GM21526 (cell line): Measurements from ENCODE around the gene SUFU.

Experiments
- ATAC-seq: cut with Tn5 transposase; IDR thresholded peaks from one replicate; pipeline ENCODE4 v1.9.1; 2021; ENCODE audit warnings: moderate library complexity; ENCODE audit not compliant: unreplicated experiment, low FRiP score

Gene SUFU

GRCh38 chr10:102647443-102648268 lies 143.9 kb downstream of the SUFU start:
- no peak for ATAC-seq

- no peak for ATAC-seq
Measured at GRCh38 chr10:102648269-102648888, 144.6 kb downstream of the SUFU start.

GRCh38 chr10:102648889-102649796 lies 145.4 kb downstream of the SUFU start:
- no peak for ATAC-seq

GRCh38 chr10:102649797-102650654 lies 146.3 kb downstream of the SUFU start:
- ATAC-seq: no peak

- ATAC-seq: no peak
Measured at GRCh38 chr10:102650655-102651454, 147.1 kb downstream of the SUFU start.

- no peak for ATAC-seq
Measured at GRCh38 chr10:102651455-102652169, 147.8 kb downstream of the SUFU start.

- ATAC-seq: no peak
Measured at GRCh38 chr10:102652170-102652916, 148.6 kb downstream of the SUFU start.

- ATAC-seq: no peak
Measured at GRCh38 chr10:102653060-102653459, 149.3 kb downstream of the SUFU start.

GRCh38 chr10:102654566-102654965 lies 150.8 kb downstream of the SUFU start:
- ATAC-seq: no peak

- no peak for ATAC-seq
Measured at GRCh38 chr10:102654969-102655368, 151.2 kb downstream of the SUFU start.

GRCh38 chr10:102656026-102656425 lies 152.3 kb downstream of the SUFU start:
- no peak for ATAC-seq

- ATAC-seq: no peak
Measured at GRCh38 chr10:102656791-102657371, 153.1 kb downstream of the SUFU start.

GRCh38 chr10:102657451-102657850 lies 153.7 kb downstream of the SUFU start:
- no peak for ATAC-seq

GRCh38 chr10:102657984-102658724 lies 154.4 kb downstream of the SUFU start:
- ATAC-seq: no peak

GRCh38 chr10:102658802-102659201 lies 155.0 kb downstream of the SUFU start:
- ATAC-seq: no peak

- peak; percentile 68 for ATAC-seq
Measured at GRCh38 chr10:102660888-102661657, 157.3 kb downstream of the SUFU start.
